Fibroblast of the aortic adventitia (primary cell): ENCODE data around the gene PDGFA. TPM values are rescaled to one million over a fixed set of nuclear protein-coding genes. Genes with fewer than 3 reads are reported as not detected.

Source experiments
- DNase-seq: peaks from one replicate; pipeline ENCODE4 v3.0.0-alpha.2; 2010; ENCODE audit warnings: low read depth
- H3K4me3 ChIP-seq: 2 replicates; pipeline ENCODE4 v1.5.1; 2011; ENCODE audit warnings: low read depth, mild to moderate bottlenecking, control low read depth, low read length, moderate library complexity
- total RNA-seq: library from RNA; depleted of rRNA; stranded (reverse); fragments of >200 nt; gene quantifications from 2 replicates; pipeline ENCODE4 v1.2.3, GENCODE V29; 2012; ENCODE audit warnings: low replicate concordance
- TF ChIP-seq, protein P1 (sequence below): IDR thresholded peaks from 2 replicates; pipeline ENCODE4 v1.5.1; 2011; ENCODE audit warnings: mild to moderate bottlenecking, low read length, control low read depth, inconsistent platforms; ENCODE audit not compliant: insufficient read depth

PDGFA gene
- total RNA-seq, 1 donor, result 4.1 TPM

DNA sequence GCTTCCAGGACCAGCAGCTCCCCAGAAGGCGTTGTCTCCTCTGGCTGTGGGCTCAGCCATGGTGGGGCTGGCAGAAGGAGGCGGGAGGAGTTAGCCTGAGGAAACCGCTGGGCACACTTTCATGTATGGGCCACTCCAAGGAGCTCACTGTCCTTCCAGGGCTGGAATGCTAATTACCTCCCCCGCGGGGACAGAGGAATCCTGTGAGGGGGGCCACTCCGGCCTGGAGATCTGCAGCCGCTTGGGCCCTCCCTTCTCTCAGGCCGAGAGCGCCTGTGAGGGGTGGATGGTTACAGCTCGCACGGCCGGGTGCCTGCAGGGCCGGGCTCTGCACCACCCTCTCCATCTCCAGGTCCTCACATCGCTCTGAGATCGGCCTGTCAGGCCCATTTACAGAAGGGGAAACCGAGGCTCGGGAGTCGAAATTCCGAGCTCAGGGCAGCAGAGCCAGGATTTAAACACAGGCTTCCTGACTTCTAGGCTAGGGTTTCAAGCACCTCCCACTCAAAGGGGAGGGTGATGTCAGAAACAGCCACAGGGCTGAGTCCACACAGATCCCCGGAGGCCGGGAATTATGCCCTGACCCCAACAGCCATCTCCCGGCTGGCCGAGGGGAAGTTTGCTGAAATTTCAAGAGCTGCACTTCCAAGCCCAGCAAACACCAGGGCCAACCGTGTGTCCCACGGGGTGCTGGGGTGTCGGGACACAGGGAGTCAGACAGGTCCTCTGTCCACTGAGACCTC, 59.1 kb downstream of the PDGFA start:
- TF ChIP-seq, protein P1, sequence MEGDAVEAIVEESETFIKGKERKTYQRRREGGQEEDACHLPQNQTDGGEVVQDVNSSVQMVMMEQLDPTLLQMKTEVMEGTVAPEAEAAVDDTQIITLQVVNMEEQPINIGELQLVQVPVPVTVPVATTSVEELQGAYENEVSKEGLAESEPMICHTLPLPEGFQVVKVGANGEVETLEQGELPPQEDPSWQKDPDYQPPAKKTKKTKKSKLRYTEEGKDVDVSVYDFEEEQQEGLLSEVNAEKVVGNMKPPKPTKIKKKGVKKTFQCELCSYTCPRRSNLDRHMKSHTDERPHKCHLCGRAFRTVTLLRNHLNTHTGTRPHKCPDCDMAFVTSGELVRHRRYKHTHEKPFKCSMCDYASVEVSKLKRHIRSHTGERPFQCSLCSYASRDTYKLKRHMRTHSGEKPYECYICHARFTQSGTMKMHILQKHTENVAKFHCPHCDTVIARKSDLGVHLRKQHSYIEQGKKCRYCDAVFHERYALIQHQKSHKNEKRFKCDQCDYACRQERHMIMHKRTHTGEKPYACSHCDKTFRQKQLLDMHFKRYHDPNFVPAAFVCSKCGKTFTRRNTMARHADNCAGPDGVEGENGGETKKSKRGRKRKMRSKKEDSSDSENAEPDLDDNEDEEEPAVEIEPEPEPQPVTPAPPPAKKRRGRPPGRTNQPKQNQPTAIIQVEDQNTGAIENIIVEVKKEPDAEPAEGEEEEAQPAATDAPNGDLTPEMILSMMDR, result no peak
- H3K4me3 ChIP-seq, result no peak overlapping the region
- DNase-seq, result peak; percentile 32

DNA sequence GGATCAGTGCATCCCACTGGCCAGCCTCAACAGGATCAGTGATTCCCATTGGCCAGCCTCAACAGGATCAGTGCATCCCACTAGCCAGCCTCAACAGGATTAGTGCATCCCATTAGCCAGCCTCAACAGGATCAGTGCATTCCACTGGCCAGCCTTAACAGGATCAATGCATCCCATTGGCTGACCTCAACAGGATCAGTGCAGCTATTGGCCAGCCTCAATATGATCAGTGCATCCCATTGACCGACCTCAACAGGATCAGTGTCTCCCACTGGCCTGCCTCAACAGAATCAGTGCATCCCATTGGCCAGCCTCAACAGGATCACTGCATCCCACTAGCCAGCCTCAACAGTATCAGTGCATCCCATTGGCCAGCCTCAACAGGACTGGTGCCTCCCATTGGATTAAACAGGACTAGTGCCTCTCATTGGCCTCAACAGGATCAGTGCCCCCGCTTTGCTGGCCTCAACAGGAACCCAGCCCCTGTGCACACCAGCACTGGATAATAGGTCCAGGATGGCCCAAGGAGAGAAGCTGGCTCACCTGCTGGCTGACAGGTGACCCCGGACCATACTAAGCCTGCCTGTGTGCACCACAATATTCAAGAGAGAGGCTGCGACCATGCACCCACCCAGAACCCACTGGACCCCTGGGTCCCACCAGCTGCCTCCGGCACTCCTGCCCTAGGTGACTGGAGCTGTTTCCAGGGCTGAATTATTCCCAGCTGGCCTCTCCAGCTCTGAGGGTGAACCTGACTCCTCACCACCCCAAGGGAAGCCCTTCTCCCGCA, 59.9 kb downstream of the PDGFA start:
- TF ChIP-seq, protein P1, result no peak
- H3K4me3 ChIP-seq, result no peak overlapping the region
- no peak for DNase-seq

DNA sequence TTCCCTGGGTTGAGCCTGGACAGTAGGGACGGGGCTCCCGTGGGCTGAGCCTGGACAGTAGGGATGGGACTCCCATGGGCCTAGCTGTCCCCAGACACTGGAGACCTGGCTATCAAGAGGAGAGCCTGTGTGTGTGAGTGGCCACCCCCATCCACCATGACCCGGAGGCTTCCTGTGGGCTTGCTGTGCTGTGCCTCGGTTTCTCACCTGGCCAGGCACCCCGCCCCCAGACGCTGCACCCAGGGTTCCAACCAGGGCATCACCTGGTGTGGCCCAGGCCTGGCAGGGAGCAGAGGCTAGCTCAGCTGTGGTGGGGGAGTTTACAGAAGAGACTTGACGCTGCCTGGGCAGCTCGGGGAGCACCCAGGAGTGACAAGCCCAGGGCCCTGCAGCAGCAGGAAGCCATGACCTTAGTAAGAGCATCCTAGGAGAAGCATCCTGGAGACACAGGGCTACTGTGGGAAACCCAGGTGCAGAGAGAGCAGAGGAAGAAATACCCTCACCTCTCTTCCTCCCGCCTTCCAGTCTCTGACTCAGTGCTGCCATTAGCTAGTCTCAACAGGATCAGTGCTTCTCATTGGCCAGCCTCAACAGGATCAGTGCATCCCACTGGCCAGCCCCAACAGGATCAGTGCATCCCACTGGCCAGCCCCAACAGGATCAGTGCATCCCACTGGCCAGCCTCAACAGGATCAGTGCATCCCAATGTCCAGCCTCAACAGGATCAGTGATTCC, 61.0 kb downstream of the PDGFA start:
- TF ChIP-seq, protein P1, result no peak
- no peak overlapping the region for H3K4me3 ChIP-seq
- DNase-seq, result no peak

DNA sequence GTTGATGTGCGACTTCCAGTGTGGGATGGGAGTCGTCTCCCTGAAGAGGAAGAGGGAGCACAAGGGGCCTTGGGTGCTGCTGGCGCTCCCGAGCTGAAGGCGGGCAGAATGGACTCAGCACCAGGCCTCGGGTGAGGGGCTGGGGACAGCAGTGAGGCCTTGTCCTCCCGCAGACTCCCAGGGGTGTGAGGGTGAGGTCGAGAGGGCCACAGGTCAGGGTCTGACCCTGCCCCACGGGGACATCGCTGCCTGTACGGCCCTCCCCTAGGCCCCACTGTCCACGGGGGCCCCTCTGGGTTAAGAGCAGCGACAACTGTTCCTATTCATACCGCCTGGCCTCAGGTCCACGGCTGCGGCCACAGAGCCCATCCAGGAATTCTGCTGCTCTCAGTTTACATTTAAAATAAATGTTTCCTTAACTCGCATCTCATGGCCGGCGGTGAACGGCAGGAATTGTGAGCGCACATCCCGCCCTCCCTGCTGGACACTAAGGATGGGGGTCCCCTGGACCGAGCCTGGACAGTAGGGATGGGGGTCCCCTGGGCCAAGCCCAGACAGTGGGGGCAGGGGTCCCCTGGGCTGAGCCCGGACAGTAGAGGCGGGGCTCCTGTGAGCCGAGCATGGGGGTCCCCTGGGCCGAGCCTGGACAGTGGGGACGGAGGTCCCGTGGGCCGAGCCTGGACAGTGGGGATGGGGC, 61.7 kb downstream of the PDGFA start:
- H3K4me3 ChIP-seq, result no peak overlapping the region
- DNase-seq, result no peak
- TF ChIP-seq, protein P1, result no peak

DNA sequence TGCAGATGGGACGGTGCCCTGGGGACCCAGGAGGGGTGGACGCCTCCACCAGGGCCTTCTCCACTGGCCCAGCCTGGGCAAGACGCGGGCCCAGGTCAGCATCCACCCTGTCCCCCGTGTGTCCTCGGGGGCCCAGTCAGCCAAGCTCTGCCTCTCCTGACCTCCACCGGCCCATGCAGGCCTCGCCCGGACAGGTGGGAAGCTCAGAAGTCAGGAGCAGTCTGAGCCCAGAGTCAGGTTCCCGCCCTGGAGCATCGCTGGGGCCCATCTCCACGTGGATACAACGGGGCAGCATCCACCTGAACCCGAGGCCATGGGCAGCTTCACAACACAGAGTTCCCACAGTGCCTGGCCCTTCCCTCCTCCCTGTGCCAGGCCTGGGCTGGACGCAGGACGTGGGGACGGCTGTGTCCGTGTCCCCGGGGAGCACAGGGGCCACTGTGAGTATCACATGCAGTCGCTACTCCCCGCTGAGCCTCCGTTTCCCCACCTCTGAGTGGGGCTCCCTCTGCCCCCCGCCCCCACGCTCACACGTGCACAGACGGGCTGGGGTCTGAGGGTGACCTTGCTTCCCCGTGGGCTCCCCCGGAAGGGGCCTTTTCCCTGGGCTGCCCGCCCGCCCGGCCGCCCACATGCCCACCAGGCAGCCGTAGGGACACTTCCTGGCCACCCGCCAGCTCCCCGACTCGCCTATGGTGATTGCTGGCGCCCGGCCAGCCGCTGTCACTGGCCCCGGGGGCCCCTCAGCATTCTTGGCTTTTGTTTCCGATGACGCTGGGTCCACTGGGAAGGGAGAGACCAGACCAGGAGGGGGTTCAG, 64.3 kb downstream of the PDGFA start:
- no peak overlapping the region for H3K4me3 ChIP-seq
- TF ChIP-seq, protein P1, result no peak
- no peak for DNase-seq
